HG03439 (cell line): Measurements from ENCODE around the gene SPDYE6.
"Not testable (repeated sequence)": the region's sequence is repeated elsewhere in the genome, so short reads cannot be mapped to it uniquely, and the experiment has no call there.

Experiments
- ATAC-seq: cut with Tn5 transposase; IDR thresholded peaks from one replicate; pipeline ENCODE4 v1.9.1; 2021; ENCODE audit warnings: mild to moderate bottlenecking, moderate library complexity; ENCODE audit not compliant: unreplicated experiment

Gene SPDYE6, protein sequence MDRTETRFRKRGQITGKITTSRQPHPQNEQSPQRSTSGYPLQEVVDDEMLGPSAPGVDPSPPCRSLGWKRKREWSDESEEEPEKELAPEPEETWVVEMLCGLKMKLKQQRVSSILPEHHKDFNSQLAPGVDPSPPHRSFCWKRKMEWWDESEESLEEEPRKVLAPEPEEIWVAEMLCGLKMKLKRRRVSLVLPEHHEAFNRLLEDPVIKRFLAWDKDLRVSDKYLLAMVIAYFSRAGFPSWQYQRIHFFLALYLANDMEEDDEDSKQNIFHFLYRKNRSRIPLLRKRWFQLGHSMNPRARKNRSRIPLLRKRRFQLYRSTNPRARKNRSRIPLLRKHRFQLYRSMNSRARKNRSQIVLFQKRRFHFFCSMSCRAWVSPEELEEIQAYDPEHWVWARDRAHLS

DNA sequence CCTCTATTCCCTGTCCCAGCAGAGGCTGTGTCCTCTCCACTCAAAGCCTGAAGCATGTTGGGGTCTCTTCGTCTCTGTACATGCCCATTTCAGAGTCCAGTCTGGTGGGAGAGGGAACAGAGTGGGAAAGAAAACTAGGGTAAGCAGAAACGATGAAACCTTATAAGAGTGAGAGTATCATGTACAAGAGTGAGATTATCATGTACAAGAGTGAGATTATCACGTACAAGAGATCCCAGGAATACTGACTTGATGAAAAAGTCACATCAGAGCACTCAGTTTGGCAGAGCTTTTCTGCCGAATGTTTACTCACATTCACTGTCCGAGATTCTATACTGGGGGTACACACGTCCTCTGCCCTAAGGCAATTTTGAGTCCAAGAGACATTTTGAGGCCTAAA is at the start of gene SPDYE6:
Gene SPDYE6, minus strand, starts transcription at position 101 of the 400 bp plus-strand sequence. CDS start 421 bp downstream, outside the sequence.
- ATAC-seq = not testable (repeated sequence)

DNA sequence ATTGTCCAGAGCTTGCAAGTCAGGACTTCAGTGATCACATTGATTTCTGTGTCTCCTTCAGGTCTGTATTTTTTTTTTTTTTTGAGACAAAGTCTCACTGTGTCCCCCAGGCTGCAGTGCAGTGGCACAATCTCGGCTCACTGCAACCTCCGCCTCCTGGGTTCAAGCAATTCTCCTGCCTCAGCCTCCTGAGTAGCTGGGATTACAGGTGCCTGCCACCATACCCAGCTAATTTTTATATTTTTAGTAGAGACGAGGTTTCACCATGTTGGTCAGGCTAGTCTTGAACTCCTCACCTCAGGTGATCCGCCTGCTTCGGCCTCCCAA is 48.6 kb upstream of the SPDYE6 start:
- ATAC-seq = not testable (repeated sequence)

GRCh38 chr7:102404005-102404861 is 48.0 kb upstream of the SPDYE6 start:
- ATAC-seq = peak; percentile 86

DNA sequence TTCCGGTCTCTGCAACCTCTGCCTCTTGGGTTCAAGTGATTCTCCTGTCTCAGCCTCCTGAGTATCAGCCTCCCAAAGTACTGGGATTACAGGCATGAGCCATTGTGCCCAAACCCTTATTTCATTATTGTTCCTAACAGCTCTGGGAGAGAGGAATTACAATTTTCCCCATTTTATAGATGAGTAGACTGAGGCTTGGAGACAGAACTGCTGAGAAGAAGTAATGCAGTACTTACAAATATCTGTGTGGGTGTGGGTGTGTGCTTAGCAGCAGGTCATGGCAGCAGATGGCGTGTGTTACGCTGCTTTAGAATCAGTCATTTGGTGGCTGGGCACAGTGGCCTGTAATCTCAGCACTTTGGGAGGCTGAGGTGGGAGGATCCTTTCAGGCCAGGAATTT is 47.3 kb upstream of the SPDYE6 start:
- no peak for ATAC-seq

DNA sequence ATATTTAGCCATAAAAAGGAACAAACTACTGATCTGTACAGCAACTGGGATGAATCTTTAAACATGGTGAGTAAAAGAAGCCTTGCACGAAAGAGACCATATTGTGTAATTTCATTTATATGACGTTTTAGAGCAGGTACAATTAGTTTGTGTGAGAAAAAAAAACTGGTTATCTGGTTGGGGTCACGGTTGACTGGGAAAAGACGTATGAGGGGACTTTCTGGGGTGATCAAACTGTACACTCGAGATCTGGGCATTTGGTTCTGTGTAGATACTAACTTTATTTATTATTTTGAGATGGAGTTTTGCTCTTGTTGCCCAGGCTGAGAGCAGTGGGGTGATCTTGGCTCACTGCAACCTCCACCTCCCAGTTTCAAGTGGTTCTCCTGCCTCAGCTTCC is 44.1 kb upstream of the SPDYE6 start:
- ATAC-seq = no peak

GRCh38 chr7:102398543-102398942 is 42.3 kb upstream of the SPDYE6 start:
- no peak for ATAC-seq

DNA sequence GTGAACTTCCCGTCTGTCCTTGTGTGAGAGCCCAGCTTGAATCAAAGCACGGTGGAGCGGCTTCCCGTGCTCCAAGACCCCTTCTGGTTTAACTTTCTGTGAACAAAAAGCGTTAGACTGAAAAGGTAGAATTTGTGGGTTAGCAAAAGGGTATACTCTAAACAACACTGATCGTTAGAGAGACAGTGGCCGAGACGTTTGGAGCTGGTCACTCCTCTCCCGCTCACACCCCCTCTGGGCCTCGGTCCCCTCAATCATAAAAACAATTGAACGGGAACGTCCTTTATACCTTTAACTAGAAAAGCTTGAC is 40.4 kb upstream of the SPDYE6 start:
- peak; percentile 2 for ATAC-seq

DNA sequence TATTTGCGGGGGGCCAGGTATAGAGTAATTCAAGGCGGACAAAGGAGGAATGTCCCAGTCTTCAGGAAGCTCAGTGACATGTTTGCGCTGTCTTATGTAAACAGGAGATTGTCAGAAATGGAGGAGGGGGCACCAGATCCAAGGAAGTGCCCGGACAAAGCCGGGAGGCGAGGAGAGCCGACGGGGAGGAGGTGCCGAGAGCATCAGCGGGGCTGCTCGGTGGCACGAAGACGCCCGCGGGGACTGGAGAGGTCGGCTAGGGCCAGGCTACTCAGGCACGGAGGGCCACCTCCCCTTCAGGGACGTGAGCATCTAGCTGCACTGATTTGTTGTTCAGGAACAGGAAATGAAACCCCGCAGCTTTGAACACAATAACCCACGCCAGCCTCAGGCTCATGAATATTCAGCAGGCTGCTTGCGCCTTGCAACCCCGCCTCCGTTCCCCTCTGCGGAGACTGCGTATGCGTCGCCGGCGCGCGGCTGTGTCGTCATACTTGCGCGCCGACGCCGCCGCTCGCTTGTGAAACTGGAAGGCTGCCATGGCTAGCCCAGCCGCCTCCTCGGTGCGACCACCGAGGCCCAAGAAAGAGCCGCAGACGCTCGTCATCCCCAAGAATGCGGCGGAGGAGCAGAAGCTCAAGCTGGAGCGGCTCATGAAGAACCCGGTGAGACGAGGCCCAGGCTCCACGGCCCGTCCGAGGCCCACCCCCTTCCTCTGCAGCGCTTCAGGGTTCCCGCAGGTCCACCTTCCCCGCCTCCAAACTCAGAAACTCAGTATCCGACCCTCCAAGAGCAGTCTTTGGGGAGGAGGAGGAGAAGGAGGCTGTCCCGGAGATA is 39.8 kb upstream of the SPDYE6 start, which contains the start of gene PRKRIP1:
Gene PRKRIP1, plus strand, starts transcription at position 491 of the 837 bp plus-strand sequence. Its CDS starts 49 bp downstream, at position 540.
- ATAC-seq = peak; percentile 96

DNA sequence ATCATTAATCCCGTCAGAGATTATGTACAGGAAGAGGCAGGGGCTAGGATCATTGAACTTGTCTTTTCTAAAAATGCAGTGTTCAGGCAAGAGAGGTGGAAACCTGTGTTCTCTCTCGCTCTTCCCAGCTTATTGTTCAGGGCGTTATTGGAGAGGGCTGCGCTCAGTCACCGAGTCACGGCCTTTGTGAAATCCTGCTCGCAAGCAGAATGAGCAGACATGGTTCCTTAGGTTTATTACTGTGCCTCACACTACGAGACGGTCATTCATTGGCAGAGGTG is 39.3 kb upstream of the SPDYE6 start:
- no peak for ATAC-seq

- no peak for ATAC-seq
Observed at GRCh38 chr7:102393467-102393866, 37.2 kb upstream of the SPDYE6 start.

GRCh38 chr7:102392330-102392729 is 36.1 kb upstream of the SPDYE6 start:
- ATAC-seq = no peak

DNA sequence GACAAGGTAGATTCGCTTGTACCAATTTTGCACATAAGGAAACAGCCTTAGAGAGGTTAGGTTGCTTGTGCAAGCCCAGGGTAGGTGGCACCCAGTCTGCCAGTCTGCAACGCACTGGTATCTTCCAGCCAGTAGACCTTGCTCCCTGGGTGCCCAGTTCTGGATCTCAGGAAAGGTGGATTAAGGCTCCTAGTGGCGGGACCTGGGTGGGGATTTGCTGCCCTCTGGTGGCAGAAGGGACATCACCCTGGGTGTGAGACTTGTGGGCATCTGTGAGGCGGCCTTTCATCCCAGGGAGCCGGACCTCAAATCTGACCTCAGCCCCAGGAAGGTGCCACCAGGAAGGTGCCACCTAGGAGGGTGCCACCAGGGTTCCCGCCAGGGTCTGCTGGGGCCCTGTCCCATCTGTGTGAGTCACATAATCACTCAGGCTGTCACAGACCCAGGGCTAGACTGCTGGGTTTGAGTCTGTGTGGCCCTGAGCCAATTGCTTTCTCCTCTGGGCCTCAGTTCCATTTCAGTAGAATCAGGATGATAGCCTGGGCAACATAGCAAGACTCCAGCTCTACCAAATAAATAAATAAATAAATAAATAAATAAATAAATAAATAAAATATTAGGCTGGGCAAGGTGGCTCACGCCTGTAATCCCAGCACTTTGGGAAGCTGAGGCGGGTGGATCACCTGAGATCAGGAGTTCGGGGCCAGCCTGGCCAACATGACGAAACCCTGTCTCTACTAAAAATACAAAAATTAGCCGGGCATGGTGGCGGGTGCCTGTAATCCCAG is 34.6 kb upstream of the SPDYE6 start:
- ATAC-seq = no peak

GRCh38 chr7:102389810-102390209 is 33.6 kb upstream of the SPDYE6 start:
- peak; percentile 45 for ATAC-seq

DNA sequence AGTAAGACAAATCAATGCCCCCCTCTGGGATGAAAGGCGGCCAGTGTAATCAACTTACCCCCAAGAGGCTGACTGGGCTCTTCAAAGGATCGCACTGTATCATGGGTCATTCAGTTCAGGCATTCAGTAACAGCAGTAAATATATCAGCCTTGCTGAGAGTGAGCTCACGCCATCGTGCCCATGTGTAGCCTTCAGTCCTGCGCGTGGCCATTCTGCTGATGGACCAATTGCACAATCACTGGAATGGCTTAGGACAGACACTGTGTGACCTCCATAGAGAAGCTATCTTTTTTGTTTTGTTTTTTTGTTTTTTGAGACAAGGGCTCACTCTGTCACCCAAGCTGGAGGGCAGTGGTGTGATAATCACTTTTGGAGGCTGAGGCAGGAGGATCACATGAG is 30.8 kb upstream of the SPDYE6 start:
- no peak for ATAC-seq

- ATAC-seq = not testable (repeated sequence)
Observed at GRCh38 chr7:102381696-102382425, 25.6 kb upstream of the SPDYE6 start.

DNA sequence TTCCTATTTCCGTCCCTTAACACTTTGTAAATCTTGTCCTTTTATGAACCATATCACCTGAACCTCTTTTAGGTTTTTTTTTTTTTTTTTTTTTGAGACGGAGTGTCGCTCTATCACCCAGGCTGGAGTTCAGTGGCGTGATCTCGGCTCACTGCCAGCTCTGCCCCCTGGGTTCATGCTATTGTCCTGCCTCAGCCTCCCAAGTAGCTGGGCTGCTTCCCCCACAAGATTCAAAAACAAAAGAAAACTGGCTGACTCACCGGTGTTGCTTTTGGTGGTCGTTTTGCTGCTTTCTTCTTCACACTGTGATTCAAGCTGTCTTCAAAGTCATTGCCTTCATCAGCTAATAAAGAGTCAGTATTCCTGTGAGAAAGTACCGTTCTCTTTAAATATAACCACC is 24.6 kb upstream of the SPDYE6 start:
- ATAC-seq = not testable (repeated sequence)

DNA sequence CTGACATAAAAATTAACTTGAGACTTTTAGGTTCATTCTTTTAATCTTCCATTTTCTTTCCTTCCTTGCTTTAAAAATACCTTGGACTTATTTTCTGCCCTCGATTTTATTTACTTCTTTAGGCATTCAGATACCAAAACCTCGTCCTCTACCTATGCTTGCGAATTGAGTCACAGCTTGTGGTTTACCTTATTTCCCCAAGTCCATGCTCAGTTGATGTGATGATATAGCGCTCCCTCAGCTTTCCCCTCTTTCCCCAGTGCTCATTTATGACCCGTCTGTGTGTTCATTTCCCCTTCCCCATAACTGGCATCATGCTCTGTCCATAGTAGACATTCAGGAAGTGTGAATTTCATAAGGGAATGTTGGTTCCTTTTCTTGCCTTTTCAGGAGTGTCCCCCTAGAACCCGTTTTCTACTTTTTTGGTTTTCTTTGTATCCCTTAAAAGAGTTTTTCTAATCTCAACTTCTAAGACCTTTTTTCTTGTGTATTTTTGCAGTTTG is 20.8 kb upstream of the SPDYE6 start:
- no peak for ATAC-seq

DNA sequence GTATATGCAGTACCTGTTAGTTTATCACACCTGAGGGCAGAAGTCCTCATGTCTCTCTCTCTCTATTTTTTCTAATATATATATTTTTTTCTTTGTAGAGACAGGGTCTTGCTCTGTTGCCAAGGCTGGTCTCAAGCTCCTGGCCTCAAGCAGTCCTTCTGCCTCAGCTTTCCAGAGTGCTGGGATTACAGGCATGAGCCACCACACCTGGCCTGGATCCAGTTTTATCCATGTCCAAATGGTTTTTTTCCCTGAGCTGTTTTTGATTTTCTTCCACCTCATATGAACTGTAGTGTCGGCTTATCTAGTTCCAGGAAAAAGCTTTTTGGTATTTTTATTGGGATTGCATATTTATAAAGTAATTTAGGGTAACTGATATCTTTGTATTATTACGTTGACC is 16.6 kb upstream of the SPDYE6 start:
- ATAC-seq = not testable (repeated sequence)

- ATAC-seq = not testable (repeated sequence)
Observed at GRCh38 chr7:102370038-102370437, 13.8 kb upstream of the SPDYE6 start.

DNA sequence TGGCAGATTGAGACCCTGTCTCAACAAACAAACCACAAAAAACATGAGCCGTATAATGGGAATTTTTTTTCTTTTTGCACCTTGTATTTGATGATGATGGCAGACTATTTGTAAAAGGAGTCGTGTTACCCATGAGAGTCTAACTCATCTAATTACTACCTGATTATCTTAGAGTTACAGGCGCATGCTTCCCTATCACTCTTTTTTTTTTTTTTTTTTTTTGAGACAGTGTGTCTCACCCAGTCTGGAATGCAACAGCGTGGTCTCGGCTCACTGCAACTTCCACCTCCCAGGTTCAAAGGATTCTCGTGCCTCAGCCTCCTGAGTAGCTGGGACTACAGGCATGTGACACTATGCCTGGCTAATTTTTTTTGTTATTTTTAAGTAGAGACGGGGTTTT is 9.1 kb upstream of the SPDYE6 start:
- not testable (repeated sequence) for ATAC-seq
